GM23338 (cell line): ENCODE results near the gene CHRNA4. TPM values are rescaled to one million over a fixed set of nuclear protein-coding genes. Genes with fewer than 3 reads are reported as not detected.

ENCODE experiments used
- ATAC-seq: fragments of 200-7000 bp; cut with Tn5 transposase; 3 replicates; pipeline ENCODE4 v1.9.1; 2020
- DNase-seq: peaks from one replicate; pipeline ENCODE4 v3.0.0-alpha.2; 2015; ENCODE audit warnings: low spot score
- H2AFZ ChIP-seq: fragments of 200-600 bp; sonication (generic); 2 replicates; pipeline ENCODE4 v1.8.0; 2016; ENCODE audit warnings: antibody characterized with exemption, mild to moderate bottlenecking, moderate library complexity
- H3F3A ChIP-seq: fragments of 200-600 bp; sonication (generic); replicated peaks from 2 replicates; pipeline ENCODE4 v1.8.0; 2017; ENCODE audit warnings: antibody characterized with exemption, mixed run types, low read depth
- H3K27ac ChIP-seq: fragments of 200-600 bp; sonication (generic); 2 replicates; pipeline ENCODE4 v1.6.1; 2016; ENCODE audit warnings: low read depth
- H3K27me3 ChIP-seq: fragments of 200-600 bp; sonication (generic); 2 replicates; pipeline ENCODE4 v1.8.0; 2016; ENCODE audit warnings: mild to moderate bottlenecking, mixed run types, moderate library complexity; ENCODE audit not compliant: insufficient read depth
- H3K36me3 ChIP-seq: fragments of 200-600 bp; sonication (generic); 2 replicates; pipeline ENCODE4 v1.8.0; 2016; ENCODE audit warnings: mild to moderate bottlenecking; ENCODE audit not compliant: insufficient read depth
- H3K4me1 ChIP-seq: fragments of 200-600 bp; sonication (generic); 2 replicates; pipeline ENCODE4 v1.8.0; 2016; ENCODE audit warnings: mild to moderate bottlenecking, moderate library complexity; ENCODE audit not compliant: insufficient read depth
- H3K4me2 ChIP-seq: fragments of 200-600 bp; sonication (generic); 2 replicates; pipeline ENCODE4 v1.7.1; 2017; ENCODE audit warnings: mixed run types
- H3K4me3 ChIP-seq: fragments of 200-600 bp; sonication (generic); 2 replicates; pipeline ENCODE4 v1.6.1; 2016; ENCODE audit warnings: mixed run types
- H3K79me2 ChIP-seq: fragments of 200-600 bp; sonication (generic); replicated peaks from 2 replicates; pipeline ENCODE4 v1.8.0; 2017; ENCODE audit warnings: mild to moderate bottlenecking; ENCODE audit not compliant: insufficient read depth
- H3K9me2 ChIP-seq: fragments of 200-600 bp; sonication (generic); 2 replicates; pipeline ENCODE4 v1.8.0; 2017; ENCODE audit not compliant: insufficient read depth
- H4K20me1 ChIP-seq: fragments of 200-600 bp; sonication (generic); replicated peaks from 2 replicates; pipeline ENCODE4 v1.8.0; 2017; ENCODE audit warnings: mild to moderate bottlenecking; ENCODE audit not compliant: insufficient read depth
- H3K27ac Mint-ChIP-seq: 2 replicates; pipeline ENCODE4 v1.8.0; 2020; ENCODE audit warnings: inconsistent platforms, mild to moderate bottlenecking, moderate library complexity, mixed read lengths
- H3K27me3 Mint-ChIP-seq: 3 replicates; pipeline ENCODE4 v1.8.0; 2022; ENCODE audit warnings: low read depth, mild to moderate bottlenecking, moderate library complexity, mixed read lengths, inconsistent platforms; ENCODE audit not compliant: insufficient read depth, poor library complexity
- H3K36me3 Mint-ChIP-seq: 3 replicates; pipeline ENCODE4 v1.8.0; 2021; ENCODE audit warnings: low read depth, mild to moderate bottlenecking, inconsistent platforms, moderate library complexity, mixed read lengths
- H3K4me1 Mint-ChIP-seq: 3 replicates; pipeline ENCODE4 v1.8.0; 2020; ENCODE audit warnings: mild to moderate bottlenecking, inconsistent platforms, mixed read lengths
- H3K4me3 Mint-ChIP-seq: 3 replicates; pipeline ENCODE4 v1.8.0; 2021; ENCODE audit warnings: moderate library complexity, mild to moderate bottlenecking, inconsistent platforms, mixed read lengths
- H3K9me3 Mint-ChIP-seq: 3 replicates; pipeline ENCODE4 v1.8.0; 2020; ENCODE audit warnings: moderate library complexity, mild to moderate bottlenecking, inconsistent platforms, mixed read lengths
- CREB1 ChIP-seq: fragments of 250-450 bp; sonication (Bioruptor Pico); IDR thresholded peaks from 2 replicates; pipeline ENCODE4 v1.5.0; 2020; ENCODE audit warnings: low read depth, mild to moderate bottlenecking, moderate library complexity
- EZH2 ChIP-seq: fragments of 200-600 bp; sonication (generic); IDR thresholded peaks from one replicate; pipeline ENCODE4 v1.8.0; 2017; ENCODE audit warnings: antibody characterized with exemption, mild to moderate bottlenecking, low read depth; ENCODE audit not compliant: unreplicated experiment
- EZH2phosphoT487 ChIP-seq: fragments of 200-600 bp; sonication (generic); IDR thresholded peaks from one replicate; pipeline ENCODE4 v1.8.1; 2018; ENCODE audit warnings: antibody characterized with exemption; ENCODE audit not compliant: unreplicated experiment
- JUNB ChIP-seq: IDR thresholded peaks from one replicate; pipeline ENCODE4 v1.6.1; 2016; ENCODE audit warnings: antibody characterized with exemption; ENCODE audit not compliant: unreplicated experiment
- NANOG ChIP-seq: IDR thresholded peaks from 2 replicates; pipeline ENCODE4 v1.6.1; 2016; ENCODE audit warnings: antibody characterized with exemption, borderline replicate concordance
- POLR2AphosphoS5 ChIP-seq: IDR thresholded peaks from 2 replicates; pipeline ENCODE4 v1.6.1; 2016; ENCODE audit warnings: antibody characterized with exemption, low read depth
- STAT1 ChIP-seq: IDR thresholded peaks from one replicate; pipeline ENCODE4 v1.6.1; 2016; ENCODE audit warnings: antibody characterized with exemption; ENCODE audit not compliant: unreplicated experiment
- ZNF114 ChIP-seq: fragments of 250-450 bp; sonication (Bioruptor Pico); IDR thresholded peaks from 2 replicates; pipeline ENCODE4 v1.5.0; 2020; ENCODE audit warnings: mild to moderate bottlenecking, moderate library complexity
- ZNF331 ChIP-seq: fragments of 250-450 bp; sonication (Bioruptor Pico); IDR thresholded peaks from 2 replicates; pipeline ENCODE4 v1.5.0; 2020; ENCODE audit warnings: low read depth, mild to moderate bottlenecking, moderate library complexity
- polyA plus RNA-seq: library from polyadenylated mRNA; unstranded; fragments of >200 nt; fragmentation: Nextera tagmentation; extraction: Ambion mirVana; gene quantifications from 2 replicates; pipeline ENCODE4 v1.2.1, GENCODE V29; 2016
- total RNA-seq: library from RNA; depleted of rRNA; stranded (reverse); fragments of >200 nt; shearing (Covaris generic); gene quantifications from 2 replicates; pipeline ENCODE4 v1.2.3, GENCODE V29; 2014
- TF ChIP-seq, protein P1 (sequence below), 2 experiments: fragments of 200-600 bp in 1 of 2; sonication (generic) in 1 of 2; conservative IDR thresholded peaks; 2 replicates each; pipeline versions ENCODE4 v1.5.1 to v1.6.1; 2016 to 2017; ENCODE audit warnings: antibody characterized with exemption in 2 of 2, low read depth in 2 of 2, mild to moderate bottlenecking in 2 of 2, moderate library complexity in 1 of 2
- TF ChIP-seq, protein P2 (sequence below): IDR thresholded peaks from one replicate; pipeline ENCODE4 v1.6.1; 2018; ENCODE audit warnings: antibody characterized with exemption; ENCODE audit not compliant: unreplicated experiment

Gene CHRNA4
- total and polyA plus RNA-seq, 2 experiments from 2014 or later: 2.7 to 3.9 TPM

DNA sequence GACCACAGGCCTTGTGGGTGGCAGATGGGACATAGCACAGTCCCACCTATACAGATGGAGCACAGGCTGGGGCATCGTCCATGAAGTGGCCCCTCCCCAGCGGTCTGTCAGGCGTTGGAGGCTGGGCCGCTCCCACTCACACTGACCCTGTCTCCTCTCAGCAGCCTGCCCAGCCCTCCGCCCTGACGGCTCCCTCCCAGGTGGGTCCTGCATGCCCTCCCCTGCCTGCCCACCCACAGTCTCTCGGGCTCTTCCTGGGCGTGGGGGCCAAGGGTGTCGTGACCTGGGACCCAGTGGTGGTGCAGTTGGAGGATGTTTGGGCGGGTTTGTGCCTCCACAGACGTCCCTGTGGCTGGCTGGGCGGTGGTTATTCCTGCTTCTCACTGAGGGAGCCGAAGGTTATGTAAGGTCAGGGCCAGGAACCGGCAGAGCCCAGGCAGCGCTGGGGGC lies 45.9 kb downstream of the CHRNA4 start (continued):
- TF ChIP-seq, protein P1, sequence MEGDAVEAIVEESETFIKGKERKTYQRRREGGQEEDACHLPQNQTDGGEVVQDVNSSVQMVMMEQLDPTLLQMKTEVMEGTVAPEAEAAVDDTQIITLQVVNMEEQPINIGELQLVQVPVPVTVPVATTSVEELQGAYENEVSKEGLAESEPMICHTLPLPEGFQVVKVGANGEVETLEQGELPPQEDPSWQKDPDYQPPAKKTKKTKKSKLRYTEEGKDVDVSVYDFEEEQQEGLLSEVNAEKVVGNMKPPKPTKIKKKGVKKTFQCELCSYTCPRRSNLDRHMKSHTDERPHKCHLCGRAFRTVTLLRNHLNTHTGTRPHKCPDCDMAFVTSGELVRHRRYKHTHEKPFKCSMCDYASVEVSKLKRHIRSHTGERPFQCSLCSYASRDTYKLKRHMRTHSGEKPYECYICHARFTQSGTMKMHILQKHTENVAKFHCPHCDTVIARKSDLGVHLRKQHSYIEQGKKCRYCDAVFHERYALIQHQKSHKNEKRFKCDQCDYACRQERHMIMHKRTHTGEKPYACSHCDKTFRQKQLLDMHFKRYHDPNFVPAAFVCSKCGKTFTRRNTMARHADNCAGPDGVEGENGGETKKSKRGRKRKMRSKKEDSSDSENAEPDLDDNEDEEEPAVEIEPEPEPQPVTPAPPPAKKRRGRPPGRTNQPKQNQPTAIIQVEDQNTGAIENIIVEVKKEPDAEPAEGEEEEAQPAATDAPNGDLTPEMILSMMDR (conservative IDR thresholded peaks at IDR 0.05; ENCODE audit: low read depth in 2 of 2): no peak
- TF ChIP-seq CREB1 (no peak), JUNB (no peak), ZNF331 (no peak), EZH2 (no peak), STAT1 (no peak), ZNF114 (CRISPR knock-in tag) (no peak), NANOG (no peak), POLR2AphosphoS5 (no peak)
- TF ChIP-seq, protein P2, sequence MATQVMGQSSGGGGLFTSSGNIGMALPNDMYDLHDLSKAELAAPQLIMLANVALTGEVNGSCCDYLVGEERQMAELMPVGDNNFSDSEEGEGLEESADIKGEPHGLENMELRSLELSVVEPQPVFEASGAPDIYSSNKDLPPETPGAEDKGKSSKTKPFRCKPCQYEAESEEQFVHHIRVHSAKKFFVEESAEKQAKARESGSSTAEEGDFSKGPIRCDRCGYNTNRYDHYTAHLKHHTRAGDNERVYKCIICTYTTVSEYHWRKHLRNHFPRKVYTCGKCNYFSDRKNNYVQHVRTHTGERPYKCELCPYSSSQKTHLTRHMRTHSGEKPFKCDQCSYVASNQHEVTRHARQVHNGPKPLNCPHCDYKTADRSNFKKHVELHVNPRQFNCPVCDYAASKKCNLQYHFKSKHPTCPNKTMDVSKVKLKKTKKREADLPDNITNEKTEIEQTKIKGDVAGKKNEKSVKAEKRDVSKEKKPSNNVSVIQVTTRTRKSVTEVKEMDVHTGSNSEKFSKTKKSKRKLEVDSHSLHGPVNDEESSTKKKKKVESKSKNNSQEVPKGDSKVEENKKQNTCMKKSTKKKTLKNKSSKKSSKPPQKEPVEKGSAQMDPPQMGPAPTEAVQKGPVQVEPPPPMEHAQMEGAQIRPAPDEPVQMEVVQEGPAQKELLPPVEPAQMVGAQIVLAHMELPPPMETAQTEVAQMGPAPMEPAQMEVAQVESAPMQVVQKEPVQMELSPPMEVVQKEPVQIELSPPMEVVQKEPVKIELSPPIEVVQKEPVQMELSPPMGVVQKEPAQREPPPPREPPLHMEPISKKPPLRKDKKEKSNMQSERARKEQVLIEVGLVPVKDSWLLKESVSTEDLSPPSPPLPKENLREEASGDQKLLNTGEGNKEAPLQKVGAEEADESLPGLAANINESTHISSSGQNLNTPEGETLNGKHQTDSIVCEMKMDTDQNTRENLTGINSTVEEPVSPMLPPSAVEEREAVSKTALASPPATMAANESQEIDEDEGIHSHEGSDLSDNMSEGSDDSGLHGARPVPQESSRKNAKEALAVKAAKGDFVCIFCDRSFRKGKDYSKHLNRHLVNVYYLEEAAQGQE: no peak

DNA sequence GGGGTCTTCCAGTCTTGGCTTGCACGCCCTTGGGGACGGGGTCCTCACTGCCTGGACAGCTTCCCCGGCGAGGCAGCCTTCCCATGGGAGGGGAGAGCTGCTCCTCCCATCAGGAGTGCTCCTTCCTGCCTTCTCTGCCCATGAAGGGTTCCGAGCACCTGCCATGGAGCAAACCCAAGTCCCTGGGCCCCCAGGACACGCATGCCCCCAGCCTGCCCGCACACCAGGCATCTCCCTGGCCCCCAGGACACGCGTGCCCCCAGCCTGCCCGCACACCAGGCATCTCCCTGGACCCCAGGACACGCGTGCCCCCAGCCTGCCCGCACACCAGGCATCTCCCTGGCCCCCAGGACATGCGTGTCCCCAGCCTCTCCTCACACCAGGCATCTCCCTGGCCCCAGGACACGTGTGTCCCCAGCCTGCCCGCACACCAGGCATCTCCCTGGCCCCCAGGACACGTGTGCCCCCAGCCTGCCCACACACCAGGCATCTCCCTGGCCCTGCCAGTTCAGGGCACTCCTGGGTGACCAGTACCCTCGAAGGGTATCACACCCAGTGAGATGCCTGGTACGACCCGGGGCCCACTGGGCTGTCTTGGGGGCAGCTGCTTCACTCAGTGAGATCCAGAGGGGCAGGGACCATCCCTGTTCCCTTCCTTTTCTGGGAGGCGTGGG lies 46.4 kb downstream of the CHRNA4 start:
- Histone ChIP-seq H3K79me2 (no peaks in the 10 kb centered on the region), H3K9me2 (no peaks in the 10 kb centered on the region), H2AFZ (no peak overlapping the region), H3K4me3 (no peak overlapping the region), H3K4me1 (no peaks in the 10 kb centered on the region), H3K4me2 (no peak overlapping the region), H3K36me3 (no peaks in the 10 kb centered on the region), H3K27me3 (no peaks in the 10 kb centered on the region), H3K27ac (no peak overlapping the region), H4K20me1 (no peaks in the 10 kb centered on the region), H3F3A (no peaks in the 10 kb centered on the region)
- no peaks in the 10 kb centered on the region for H3K27me3 Mint-ChIP-seq
- ATAC-seq: no peak
- no peak overlapping the region for H3K4me3 Mint-ChIP-seq
- peaks cover 2% of the 10 kb centered on the region; the same call in 1 of the 3 replicates for H3K4me1 Mint-ChIP-seq
- no peak for DNase-seq
- TF ChIP-seq, protein P2: no peak
- TF ChIP-seq ZNF114 (CRISPR knock-in tag) (no peak), EZH2phosphoT487 (no peak), STAT1 (no peak), NANOG (no peak), CREB1 (no peak), POLR2AphosphoS5 (no peak)
- TF ChIP-seq, protein P1 (conservative IDR thresholded peaks at IDR 0.05; ENCODE audit: low read depth in 2 of 2): no peak
- no peaks in the 10 kb centered on the region for H3K9me3 Mint-ChIP-seq
- H3K36me3 Mint-ChIP-seq: no peaks in the 10 kb centered on the region
- H3K27ac Mint-ChIP-seq: no peak overlapping the region
